ENCODE measurements around the gene AIFM3.
A peak's percentile ranks its signal among the peaks of the same experiment; 100 is the strongest.
"Not testable (repeated sequence)": the region's sequence is repeated elsewhere in the genome, so short reads cannot be mapped to it uniquely, and the experiment has no call there.

Gene AIFM3

DNA sequence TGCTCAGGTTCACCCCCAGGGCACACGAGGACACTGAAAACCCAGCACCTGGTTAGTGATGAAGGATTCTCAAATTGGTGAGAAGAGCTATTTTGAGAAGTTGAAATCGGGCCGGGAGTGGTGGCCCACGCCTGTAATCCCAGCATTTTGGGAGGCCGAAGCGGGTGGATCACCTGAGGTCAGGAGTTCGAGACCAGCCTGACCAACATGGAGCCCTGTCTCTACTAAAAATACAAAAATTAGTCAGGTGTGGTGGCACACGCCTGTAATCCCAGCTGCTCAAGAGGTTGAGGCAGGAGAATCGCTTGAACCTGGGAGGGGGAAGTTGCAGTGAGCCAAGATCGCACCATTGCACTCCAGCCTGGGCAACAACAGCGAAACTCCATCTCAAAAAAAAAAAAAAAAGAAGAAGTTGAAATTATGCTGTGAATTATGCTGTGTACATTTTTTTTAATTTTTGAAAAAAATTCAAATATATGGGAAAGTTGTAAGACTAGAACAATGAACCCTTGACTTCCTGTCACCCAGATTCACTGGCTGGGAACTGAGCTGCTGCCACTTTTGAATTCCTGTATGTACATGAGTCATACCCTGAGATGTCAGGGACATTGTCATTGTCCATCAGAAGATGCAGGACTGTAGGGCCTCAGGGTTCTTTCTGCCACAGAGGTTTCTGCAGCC, 5.1 kb downstream of the AIFM3 start:
- intact Hi-C loops (cut with DNase I); DNase-seq: not testable (repeated sequence)

DNA sequence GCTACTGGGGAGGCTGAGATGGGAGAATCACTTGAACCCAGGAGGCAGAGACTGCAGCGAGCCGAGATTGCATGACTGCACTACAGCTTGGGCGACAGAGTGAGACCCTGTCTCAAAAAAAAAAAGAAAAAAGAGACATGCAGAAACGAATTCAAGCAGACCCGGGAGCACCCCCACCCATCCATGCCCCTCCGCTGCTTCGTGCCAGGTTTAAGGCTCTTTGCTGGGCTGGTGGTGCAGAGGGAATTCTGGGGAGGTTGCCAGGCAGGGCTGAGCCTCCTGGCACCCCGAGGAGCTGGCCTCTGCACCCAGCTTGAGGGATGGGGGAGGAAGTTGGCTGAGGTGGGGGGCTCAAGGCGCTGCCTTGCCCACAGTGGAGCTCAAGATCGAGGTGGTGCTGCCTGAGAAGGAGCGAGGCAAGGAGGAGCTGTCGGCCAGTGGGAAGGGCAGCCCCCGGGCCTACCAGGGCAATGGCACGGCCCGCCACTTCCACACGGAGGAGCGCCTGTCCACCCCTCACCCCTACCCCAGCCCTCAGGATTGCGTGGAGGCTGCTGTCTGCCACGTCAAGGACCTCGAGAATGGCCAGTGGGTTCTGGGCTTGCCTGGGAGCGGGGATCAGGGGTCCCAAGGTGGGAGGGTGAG, 6.0 kb downstream of the AIFM3 start:
- DNase-seq = no peak
- intact Hi-C loops (cut with DNase I) = no loop called here

DNA sequence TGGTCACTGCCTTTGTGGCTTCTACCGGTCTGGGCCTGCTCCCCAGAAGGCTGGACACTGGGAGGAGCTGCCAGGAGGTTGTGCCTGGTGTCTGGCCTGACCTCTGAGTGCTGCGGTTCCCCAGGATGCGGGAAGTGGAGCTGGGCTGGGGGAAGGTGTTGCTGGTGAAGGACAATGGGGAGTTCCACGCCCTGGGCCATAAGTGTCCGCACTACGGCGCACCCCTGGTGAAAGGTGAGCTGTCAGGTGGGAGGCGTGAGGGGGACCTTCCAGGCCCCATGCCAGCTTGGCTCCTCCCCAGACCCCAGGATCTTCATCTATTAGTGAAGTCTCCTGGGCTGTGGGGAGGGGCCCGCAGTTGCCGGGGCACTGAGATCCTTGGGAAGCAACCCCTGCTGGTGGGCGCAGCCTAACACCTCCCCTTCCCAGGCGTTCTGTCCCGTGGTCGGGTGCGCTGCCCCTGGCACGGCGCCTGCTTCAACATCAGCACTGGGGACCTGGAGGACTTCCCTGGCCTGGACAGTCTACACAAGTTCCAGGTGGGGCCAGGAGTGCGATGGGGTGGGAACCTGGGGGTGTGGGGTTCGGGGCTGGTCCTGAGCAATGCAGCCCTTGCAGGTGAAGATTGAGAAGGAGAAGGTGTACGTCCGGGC, 6.7 kb downstream of the AIFM3 start:
- intact Hi-C loops (cut with DNase I) = no loop called here
- DNase-seq = no peak

DNA sequence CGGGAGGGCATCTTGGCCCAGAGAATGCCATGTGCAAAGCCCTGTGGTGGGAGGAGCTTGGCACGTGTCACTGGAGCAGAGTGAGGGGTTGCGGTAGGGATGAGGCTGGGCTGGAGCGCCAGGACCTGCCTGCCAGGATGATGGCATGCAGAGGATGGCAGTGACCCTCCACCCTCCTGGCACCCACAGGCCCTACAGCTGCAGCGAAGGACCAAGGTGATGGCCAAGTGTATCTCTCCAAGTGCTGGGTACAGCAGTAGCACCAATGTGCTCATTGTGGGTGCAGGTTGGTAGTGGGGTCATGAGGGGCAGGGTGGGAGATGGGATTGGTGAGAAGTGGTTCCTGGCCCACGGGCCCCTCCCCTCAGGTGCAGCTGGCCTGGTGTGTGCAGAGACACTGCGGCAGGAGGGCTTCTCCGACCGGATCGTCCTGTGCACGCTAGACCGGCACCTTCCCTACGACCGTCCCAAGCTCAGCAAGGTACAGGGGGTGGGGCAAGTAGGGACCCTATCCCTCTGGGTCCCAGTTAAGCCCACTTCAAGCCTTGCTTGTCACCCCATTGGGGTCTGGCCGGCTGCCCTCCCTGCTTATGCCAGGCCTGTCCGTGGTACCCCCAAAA, 7.4 kb downstream of the AIFM3 start:
- intact Hi-C loops (cut with DNase I) = no loop called here
- DNase-seq = no peak

DNA sequence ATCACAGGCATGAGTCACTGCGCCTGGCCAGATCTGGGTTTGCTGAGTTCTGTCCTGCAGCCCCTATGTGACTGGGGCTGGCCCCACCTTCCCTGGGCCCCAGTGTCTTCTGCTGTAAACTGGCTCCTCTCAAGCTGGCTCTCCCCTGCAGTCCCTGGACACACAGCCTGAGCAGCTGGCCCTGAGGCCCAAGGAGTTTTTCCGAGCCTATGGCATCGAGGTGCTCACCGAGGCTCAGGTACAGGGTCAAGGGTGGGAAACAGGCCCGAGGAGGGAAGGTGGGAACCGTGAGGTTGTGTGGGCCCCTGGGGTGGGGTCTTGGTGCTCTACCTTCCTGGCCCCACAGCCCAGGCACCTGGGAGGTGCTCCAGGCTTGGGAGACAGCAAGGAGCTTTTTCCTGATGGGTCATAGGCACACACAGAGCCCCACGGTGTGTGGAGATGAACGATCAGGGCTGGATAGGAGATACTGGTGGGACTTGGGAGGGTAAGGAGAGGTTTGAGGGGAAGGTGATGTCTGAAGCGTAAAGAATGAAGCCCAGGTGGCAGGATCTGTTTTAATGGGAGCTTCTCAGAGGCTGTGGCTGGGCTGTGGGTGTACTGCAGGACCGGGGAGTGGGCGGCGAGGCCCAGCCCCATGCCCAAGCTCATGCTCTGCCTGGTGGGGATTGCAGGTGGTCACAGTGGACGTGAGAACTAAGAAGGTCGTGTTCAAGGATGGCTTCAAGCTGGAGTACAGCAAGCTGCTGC, 8.7 kb downstream of the AIFM3 start:
- no peak for DNase-seq
- intact Hi-C loops (cut with DNase I) = no loop called here

DNA sequence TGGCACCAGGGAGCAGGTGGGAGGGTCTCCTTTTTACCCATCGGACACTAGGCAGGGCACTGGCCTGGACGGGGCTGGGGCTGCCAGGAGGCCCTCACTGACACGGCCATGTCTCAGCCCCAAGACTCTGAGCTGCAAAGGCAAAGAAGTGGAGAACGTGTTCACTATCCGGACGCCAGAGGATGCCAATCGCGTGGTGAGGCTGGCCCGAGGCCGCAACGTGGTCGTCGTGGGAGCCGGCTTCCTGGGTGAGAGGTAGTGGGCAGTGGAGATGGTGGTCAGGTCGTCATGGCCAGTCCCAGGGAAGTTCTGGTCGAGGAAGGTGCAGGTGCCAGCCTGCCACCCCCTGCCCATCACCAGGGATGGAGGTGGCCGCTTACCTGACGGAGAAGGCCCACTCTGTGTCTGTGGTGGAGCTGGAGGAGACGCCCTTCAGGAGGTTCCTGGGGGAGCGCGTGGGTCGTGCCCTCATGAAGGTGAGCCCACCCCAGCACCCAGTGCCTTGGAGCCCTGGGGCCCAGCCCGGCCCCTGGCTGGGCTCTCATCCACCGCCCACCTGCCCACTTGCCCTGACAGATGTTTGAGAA, 9.3 kb downstream of the AIFM3 start:
- intact Hi-C loops (cut with DNase I) = no loop called here

DNA sequence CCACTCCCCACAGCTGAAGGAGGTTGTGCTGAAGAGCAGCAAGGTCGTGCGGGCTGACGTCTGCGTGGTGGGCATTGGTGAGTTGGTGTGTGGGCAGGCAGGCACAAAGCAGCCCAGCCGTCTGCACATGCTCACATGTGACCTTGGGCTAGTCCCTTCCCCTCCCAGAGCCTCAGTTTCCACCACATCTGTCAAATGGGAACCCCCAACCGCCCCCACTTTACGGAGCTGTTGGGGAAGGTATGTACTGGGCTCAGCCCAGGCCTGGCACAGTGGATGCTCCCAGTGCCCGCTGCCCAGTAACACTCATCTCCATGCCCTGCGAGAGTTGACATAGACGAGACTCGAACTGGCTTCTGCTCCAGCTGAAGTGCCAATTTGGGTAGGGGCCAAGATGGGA, 10.0 kb downstream of the AIFM3 start:
- no peak for DNase-seq
- intact Hi-C loops (cut with DNase I) = no loop called here

More for the DNA sequence above, 9.3 kb downstream of the AIFM3 start:
- DNase-seq = no peak

DNA sequence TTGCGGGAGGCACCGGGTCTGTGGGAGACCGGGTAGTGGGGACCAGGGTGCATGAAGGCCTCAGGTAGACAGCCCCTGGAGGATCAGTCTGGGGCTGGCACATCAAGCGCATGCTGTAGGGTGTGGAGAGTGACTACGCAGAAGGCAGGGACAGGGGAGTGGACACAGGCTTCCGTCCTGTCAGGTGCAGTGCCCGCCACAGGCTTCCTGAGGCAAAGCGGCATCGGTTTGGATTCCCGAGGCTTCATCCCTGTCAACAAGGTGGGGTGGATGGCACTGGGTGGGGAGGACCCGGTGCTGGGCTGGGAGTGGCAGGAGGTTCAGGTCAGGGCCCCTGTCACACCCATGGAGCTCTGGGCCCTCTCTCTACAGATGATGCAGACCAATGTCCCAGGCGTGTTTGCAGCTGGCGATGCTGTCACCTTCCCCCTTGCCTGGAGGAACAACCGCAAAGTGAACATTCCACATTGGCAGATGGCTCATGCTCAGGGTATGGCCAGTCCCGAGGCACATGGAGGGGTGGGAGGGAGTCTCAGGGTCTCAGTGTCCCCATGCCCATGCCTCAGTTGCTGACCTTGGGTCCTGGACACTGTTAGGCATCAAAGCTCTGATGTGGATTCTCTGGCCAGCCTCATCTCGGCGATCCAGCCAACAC, 10.6 kb downstream of the AIFM3 start:
- intact Hi-C loops (cut with DNase I) = no loop called here
- no peak for DNase-seq

DNA sequence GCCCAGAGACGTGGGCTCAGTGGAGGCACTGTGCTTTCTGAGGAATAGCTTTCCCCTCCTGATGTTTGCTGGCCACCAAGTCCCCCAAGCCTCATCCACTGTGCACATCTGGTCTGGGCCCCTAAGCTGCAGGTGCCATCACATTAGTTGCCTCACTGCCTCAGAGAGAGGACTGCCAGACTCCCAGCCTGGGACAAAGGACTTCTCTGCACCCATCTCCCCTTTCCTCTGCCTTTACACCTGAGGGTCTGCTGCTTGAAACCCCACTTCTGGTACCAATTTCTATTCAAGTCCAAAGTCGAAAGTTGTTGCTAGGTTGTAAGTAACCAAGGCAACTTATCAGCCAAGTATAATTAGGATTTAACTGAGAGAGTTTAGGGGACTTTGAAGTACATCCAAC, 11.4 kb downstream of the AIFM3 start:
- intact Hi-C loops (cut with DNase I) = no loop called here
- no peak for DNase-seq

DNA sequence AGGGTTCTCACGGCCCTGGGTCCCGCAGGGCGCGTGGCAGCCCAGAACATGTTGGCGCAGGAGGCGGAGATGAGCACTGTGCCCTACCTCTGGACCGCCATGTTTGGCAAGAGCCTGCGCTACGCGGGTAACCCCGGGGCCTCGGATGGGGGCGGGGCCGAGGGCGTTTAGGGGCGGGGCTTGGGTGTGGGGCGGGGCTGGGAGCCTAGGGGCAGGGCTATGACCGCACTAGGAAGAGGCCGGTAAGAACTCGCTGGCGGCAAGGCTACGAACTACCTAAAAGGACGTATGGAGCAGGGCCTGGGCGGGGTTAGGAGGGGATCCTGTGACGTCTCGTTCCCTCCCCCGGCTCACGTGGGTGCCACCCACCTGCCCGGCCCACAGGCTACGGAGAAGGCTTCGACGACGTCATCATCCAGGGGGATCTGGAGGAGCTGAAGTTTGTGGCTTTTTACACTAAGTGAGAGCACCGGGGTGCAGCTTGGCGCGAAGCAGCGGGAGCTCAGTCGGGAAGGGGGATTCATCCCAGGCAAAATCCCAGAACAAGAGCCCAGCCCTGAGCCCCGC, 12.3 kb downstream of the AIFM3 start:
- DNase-seq = peak in 4 of 10 donors; percentile 34 to 88 (median 70)
- intact Hi-C loops (cut with DNase I) = no loop called here

DNA sequence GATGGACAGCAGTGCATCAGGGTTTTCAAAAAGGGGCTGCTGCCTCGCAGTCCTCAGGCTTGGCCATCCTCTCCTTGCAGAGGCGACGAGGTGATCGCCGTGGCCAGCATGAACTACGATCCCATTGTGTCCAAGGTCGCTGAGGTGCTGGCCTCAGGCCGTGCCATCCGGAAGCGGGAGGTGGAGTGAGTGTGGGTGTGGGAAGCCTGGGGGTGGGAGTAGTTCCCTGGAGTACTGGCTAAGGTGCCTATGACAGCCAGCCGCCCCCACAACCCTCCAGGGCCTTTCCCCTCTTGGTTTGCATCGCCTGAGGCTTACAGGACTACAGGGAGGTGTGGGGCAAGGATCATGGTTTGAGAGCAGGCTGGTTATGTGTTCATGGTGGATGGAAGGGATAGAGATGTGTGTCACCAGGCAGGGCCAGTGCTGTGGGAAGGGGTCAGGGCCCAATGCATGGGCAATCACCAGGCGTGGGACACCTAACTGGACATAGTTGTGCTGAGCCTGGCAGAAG, 12.9 kb downstream of the AIFM3 start:
- intact Hi-C loops (cut with DNase I) = loop anchor here (5.0 to 10.0 kb wide), 2 partner anchors 95 to 123 kb away; partner anchors contain the start of genes PI4KA and SNAP29
- DNase-seq = peak in 1 of 10 donors; percentile 80

DNA sequence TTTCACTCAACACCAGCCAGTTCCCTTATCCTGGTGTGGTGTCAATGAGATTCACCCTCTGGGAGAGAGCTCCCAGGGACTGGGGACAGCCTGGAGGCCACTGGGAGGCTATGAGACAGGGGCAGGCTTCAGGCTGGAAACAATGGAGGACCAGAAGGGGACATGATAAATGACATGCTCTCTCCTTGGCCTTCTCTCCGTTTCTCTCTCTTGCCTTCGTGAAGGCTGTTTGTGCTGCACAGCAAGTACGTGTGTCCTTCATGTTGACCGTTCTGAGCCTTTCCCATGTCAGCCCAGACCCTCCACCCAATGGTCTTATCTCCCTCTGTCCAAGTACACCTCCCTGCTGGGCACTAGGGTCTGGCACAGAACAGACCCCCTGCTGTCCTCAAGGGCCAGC, 13.5 kb downstream of the AIFM3 start:
- DNase-seq = no peak
- intact Hi-C loops (cut with DNase I) = loop anchor here (5.0 to 10.0 kb wide), 2 partner anchors 96 to 123 kb away; partner anchors contain the start of genes PI4KA and SNAP29

DNA sequence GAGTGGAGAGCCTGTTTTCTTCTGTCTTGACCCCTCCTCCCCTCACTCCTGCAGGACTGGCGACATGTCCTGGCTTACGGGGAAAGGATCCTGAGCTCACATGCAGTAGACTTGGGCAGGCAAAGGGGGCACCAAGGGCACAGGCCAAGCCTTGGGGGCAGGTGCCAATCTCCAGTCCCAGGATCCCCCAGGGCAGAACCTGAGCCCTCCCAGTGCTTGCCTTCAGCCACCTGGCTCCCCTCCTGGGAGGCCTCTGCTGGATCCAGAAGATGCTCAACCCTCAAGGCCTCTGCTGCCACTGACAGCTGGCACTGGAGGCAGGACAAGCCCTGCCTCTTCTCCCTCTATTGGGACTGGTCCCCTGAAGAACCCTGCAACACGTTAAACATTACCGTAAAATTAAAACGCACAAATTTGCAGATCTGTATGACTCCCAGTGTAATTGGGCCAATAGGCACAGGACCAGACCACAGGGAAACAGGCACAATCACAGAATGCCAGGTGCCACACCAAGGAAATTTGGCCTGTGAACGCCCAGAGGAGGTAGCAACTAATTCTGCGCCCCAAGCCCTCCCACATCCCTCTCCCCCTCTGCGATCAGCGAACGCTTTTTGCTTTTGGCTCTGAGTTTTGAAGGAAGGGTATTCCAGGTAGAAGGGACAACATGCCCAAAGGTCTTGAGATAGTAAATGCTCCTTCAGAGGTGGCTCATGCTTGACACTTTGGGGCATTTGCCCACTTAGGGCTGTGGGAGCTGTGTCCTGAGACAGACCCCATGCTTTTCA, 14.1 kb downstream of the AIFM3 start:
- intact Hi-C loops (cut with DNase I) = loop anchor here (5.0 to 10.0 kb wide), 2 partner anchors 96 to 124 kb away; partner anchors contain the start of genes PI4KA and SNAP29
- no peak for DNase-seq

DNA sequence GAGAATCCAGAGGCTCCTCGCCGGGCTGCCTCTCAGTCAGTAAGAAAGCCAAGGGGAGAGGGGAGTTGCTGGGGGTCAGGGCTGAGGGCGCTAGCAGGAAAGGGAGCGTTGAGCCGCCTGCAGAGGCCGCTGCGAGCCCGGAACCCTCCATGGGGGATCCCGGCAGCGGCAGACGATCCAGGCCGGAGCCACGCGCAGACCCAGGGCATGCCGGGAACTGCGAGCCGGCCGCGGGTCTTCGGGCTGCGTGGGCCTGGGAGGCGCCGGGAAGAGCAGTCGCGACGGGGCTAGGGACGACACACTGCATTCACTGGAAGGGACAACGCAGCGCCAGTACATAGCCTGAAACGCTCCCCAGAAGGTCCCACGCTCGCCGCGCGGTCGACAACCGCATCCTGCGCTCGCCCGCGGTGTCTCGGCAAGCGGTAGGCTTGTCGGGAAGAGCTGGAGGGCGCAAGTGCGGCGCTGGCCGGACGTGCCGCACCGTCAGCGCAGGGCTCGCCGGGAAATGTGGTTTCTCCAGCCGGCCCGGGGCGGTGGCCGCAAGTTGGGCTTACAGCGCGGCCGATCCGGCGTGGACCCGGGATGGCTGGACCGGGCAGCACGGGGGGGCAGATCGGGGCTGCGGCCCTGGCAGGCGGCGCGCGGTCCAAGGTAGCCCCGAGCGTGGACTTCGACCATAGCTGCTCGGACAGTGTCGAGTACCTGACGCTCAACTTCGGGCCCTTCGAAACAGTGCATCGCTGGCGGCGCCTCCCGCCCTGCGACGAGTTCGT, 14.9 kb downstream of the AIFM3 start, which contains the start of gene LZTR1:
Gene LZTR1, plus strand, starts transcription at position 511 of the 776 bp plus-strand sequence. Its CDS starts 75 bp downstream, at position 586.
- intact Hi-C loops (cut with DNase I) = loop anchor here (1.0 to 10.0 kb wide), 3 partner anchors 65 to 125 kb away; partner anchors contain the start of genes CRKL, PI4KA and SNAP29
- DNase-seq = peak; percentile 81 to 98 (median 86)

DNA sequence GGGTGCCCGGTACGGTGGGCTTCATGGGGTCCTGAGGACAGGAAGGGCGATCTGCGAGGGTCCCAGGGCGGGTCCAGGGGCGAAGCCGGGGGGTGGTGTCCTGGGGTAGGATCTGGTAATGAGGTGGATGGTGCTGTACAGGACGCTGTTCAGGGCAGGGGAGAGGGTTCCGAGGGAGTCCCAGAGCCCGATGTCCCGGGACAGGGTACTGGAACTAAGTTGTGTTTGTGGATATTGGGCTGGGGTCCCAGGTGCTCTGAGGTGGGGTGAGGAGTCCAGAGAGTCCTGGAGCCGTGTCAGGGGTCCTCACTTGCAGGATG, 15.5 kb downstream of the AIFM3 start:
- intact Hi-C loops (cut with DNase I) = loop anchor here (1.0 to 10.0 kb wide), 3 partner anchors 65 to 125 kb away; partner anchors contain the start of genes CRKL, PI4KA and SNAP29
- DNase-seq = no peak

DNA sequence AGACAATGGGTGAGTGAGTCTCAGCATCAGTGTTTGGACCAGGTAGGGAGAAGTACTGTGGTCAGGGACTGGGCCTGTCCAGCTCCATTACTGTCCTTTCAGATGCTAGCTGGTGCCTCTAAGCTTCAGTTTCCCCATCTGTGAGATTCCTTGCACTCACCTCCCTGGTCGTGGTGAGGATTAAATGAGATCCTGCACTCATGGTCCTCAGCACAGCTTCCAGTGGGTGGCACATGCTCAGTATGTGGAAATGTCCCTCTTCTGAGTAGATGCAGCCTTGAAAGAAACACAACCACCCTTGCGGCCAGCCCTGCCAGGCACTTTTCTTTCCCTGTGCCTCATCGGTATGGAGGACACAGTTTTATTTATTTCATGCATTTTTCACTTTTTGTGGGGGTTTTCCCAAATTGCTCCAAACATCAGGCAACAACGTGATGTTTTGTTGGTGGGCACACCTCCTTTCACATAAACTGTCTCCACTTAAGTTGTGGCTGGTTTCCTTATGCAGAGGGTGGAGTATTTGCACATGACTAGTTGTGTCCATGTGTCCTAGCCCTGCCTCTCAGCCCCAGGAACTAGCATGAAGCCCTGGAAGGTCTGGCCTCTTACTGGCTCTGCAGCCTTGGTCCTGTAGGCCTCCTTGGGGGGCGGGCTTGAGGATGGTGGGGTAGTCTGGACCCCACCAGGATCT, 16.2 kb downstream of the AIFM3 start:
- no peak for DNase-seq
- intact Hi-C loops (cut with DNase I) = loop anchor here (5.0 to 10.0 kb wide), 2 partner anchors 98 to 126 kb away; partner anchors contain the start of genes PI4KA and SNAP29

Measured in posterior cingulate gyrus (tissue), 11 donors.